SK-N-MC (cell line): Measurements from ENCODE around the gene CFAP20DC.

Source experiments
- EZH2 ChIP-seq: fragments of 200-600 bp; sonication (generic); IDR thresholded peaks from one replicate; pipeline ENCODE4 v1.6.1; 2017; ENCODE audit warnings: antibody characterized with exemption
- FOXP2 ChIP-seq: optimal IDR thresholded peaks from 2 replicates; pipeline ENCODE3; 2011; ENCODE audit warnings: mild to moderate bottlenecking, moderate library complexity; ENCODE audit not compliant: insufficient read depth; ENCODE audit errors: extremely low read length, control extremely low read depth
- POLR2AphosphoS5 ChIP-seq: IDR thresholded peaks from 2 replicates; pipeline ENCODE4 v1.6.1; 2012; ENCODE audit warnings: mild to moderate bottlenecking, low read depth, low read length, borderline replicate concordance

- TF ChIP-seq EZH2: no peak
- TF ChIP-seq POLR2AphosphoS5: no peak
- no peak for TF ChIP-seq FOXP2
Measured at GRCh38 chr3:58749948-58750347, 299.9 kb downstream of the CFAP20DC start.
